SW 1271 (cell line): Measurements from ENCODE around the gene TENM4.
"Not testable (repeated sequence)": the region's sequence is repeated elsewhere in the genome, so short reads cannot be mapped to it uniquely, and the experiment has no call there.

Source experiments
- DNase-seq, 2 experiments: peaks; one replicate each; lab custom pipeline; 2025; lab: John Stamatoyannopoulos, UW

TENM4 gene

DNA sequence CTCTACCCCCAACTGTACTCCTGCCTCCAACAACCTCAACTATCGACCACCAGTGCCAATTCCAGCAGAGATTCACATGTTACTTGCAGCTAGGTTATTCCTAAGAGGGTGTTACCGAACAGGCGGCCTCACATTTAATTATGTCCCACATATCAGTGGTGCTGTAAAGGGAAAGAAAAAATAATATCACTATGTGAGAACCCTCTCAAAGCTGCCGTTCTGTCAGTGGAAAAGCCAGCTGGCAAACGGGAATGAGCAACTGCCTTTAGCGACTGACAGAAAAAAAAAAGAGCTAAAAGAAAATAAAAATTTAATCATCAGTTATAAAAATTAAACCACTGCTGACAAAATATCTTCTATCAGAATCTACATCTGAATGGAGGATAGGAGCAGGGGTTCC is 595.3 kb downstream of the TENM4 start:
- no peak for DNase-seq

DNA sequence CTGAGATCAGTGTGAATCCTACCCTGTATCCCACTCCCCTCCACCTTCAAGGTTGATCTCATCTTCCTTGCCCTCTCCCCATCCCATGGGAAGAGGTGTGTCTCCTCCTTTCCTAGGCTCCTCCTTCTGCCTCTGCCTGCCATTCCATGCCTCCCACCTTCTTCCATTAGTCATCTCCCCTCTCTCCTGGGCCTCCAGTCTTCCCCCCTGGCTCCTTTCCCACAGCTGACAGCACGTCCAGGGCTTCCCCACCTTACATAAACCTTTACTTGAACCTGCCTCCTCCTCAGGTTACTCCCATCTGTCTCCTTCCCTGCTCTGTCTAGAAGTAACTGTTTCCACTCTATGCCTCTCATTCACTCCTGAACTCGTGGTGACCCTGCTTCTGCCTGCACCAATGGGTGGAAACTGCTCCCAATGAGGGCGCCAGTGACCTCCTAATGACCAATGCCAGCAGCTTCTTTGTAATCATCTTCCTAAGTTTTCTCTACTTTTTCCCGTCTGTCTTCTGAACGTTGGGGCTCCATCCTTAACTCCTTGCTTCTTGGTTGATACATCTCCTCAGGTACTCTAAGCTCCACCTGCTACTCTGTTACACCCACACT is 599.3 kb downstream of the TENM4 start:
- DNase-seq, result no peak

DNA sequence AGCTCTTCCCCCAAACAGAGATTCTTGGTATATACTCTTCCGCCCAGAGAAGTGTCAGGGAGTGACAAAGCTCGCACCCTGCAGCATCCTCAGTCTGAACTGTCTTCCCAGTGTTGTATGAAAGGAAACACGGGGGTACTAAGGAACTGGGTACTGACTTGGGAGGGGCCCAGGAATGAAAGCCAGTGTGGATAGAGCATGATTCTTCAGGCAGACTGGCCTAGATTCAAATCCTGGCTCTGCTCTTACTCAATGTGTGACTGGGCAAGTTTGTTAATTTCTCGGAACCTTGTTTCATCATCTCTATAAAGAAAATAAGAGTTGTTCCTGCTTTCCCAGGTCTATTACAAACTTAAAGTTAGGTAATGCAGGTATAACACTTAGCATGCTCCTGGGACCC is 600.2 kb downstream of the TENM4 start:
- DNase-seq, result no peak

DNA sequence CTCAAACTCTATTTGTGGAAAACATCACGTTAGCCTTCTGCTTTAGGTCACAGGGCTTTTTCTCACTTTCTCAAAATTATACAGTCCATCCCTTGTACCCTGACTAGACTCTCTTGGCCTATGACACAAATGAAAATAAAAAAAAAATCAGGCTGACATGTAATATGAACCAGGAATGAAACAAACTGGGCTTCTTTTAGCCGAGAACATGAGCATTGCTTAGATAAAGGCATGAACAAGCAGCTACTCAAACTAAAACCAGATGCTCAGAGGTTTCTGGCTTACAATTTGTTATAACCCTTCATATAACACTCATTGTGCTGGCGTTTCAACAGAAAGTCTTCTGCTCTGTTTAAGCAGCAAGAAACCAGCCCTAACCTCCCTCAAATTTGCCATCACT is 600.6 kb downstream of the TENM4 start:
- DNase-seq, result no peak

DNA sequence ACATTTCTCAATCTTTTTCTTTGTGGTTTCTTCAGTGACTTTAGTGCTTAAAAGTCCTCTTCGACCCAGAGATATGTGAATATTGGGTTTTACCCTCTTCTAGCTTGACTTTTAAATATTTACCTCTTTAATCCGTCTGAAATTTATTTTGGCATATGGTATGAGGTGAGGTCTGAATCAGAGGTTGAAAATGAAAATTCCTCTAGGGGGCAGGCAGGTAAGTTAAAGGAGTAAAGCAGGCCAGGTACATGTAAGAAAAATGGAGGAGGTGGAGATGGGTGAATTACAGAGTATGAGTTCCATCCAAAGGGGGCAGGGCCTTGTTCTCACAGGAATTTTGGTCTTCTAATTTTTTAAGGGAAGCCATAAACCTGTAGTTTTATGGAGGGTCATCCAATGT is 602.4 kb downstream of the TENM4 start:
- DNase-seq, result no peak

DNA sequence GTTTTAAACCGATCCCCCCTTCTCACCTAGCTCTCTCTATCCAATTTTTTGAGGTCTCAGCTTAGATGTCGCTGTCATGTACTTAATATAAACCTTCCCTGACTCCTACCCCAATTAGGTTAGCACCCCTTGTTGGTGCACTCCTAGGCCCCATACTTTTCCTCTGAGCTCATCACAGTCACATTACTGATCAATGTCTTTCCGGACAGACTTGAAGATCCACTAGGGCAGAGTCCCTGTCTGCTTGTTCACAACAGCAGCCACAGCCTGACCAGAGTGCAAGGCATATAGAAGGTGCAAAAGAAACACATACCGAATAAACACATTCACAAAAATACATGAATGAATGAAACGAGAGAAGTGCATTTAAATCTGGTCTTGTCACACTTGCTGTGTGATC is 605.2 kb downstream of the TENM4 start:
- no peak for DNase-seq

DNA sequence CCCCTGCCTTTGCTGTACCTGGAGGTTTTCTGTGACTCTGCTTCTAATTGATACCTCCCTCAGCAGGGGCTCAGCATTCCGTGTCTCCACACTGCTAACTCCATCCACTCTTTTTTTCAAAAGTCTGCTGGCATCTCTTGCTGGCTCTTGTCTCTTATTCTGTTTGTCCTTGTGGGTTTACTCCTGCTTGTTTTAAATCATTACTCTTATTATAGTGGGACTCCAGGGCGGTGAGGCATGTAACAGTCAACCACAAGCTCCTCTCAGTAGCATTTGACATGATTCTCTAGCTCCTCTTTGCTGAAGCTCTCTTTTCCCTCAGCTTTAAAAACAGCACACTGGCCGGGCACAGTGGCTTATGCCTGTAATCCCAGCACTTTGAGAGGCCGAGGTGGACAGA is 605.9 kb downstream of the TENM4 start:
- no peak for DNase-seq

DNA sequence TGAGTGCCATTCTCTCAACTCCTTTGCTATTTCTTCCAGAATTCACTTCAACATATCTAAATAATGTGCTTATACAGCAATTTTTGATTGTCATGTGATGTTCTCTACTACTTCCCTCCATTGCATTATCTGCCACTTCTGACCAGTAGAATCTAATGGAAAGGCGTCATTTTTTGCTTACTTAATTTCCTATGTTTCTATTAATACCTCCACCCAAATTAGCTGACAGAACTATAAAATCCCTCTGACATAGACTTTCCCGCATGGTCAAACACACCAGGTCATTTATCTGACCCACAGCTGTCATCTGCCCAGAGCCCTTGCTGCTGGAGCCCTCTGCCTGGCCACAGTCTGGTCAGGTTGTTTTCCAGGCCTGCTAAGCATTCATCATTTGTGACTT is 607.6 kb downstream of the TENM4 start:
- DNase-seq, result no peak

DNA sequence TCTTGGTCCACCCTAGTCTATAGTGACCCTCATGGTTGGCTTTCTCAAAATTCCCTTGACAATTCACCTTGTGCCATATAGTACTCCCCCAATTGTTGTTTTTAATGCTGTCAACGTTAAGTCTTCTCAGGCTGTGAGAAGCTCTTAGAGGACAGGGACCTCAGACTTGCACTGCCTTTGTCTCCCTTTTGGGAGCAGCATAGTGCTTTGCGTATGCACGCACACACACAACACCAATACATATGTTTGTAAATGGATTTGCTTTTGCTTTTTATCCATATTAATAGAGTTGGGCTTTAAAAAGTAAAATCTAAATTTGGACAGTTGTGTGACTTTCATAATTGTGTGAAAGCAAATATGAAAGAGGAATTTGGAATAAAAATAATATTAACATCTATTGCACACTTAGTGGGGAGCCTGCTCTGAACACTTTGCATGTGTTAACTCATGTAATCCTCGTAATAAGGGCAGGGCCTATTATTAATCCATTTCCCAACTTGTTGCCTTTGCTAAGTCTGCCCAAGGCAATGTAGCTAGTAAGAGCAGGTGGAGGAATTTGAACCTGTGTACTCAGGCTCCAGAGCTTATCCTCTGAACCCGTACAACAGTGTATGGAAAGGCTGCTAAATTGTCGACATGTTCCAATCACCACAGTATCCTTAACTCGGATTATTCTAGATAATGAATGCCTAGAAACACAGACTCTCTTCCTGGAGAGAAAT is 608.4 kb downstream of the TENM4 start:
- no peak for DNase-seq

DNA sequence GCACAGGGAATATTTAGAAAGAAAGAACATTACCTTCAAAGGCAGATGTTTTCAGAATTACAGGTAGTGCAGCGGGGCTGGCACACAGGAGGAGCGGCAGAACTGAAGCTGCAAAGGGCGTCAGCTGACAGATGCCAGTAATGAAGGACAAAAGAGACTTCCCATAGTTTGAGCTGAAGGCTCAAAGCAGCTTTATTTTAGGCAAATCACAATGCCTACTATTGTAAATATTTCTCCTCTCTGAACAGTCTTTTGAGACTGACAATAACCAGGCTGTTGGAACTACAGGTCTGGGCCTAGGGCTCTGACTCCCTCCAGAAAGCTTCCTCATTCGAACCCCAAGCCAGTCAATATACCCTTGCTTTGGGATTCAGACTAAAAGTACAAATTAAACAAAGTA is 609.3 kb downstream of the TENM4 start:
- no peak for DNase-seq

DNA sequence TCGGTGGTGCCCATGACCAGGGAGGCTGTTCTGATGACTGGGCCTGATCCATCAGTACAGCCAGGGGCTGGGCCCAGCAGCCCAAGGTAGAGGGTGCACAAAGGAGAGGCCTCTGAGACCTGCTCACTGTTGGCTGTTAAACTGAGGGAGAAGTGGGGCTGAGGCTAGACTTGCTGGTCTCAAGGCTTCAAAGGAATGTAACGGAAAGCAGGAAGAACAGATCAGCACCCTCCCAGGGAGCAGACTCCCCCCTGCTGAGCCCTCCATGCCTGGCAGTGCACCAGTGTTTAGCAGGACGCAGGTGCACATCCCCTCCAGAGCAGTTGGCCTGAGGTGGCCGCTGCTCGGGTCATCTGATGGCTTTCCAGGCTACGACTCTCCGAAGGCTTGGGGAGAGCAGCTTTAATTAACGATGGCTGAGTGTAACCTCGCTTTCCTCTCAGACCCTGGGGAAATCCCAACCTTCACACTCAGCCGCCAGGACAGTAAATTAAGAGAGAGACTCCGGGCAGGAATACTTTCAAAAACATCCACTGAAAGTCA is 610.5 kb downstream of the TENM4 start:
- DNase-seq, result no peak

DNA sequence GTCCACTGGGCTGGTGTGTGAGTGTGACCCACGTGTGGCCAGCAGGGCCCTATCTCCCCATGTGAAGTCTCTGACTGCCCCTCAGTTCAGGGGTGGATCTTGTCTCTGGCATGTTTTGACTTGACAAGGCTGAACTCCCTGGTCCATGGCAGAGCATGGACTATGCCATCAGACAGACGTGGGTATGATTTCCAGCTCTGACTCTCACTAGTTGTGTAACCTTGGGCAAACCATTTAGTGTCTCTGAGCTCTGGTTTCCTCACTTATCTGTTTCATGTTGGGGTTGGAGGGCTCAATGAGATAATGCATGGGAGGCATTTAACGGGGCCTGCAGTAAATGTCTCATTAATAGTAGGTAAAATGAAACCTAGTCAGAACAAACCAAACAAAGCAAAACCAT is 611.7 kb downstream of the TENM4 start:
- no peak for DNase-seq

DNA sequence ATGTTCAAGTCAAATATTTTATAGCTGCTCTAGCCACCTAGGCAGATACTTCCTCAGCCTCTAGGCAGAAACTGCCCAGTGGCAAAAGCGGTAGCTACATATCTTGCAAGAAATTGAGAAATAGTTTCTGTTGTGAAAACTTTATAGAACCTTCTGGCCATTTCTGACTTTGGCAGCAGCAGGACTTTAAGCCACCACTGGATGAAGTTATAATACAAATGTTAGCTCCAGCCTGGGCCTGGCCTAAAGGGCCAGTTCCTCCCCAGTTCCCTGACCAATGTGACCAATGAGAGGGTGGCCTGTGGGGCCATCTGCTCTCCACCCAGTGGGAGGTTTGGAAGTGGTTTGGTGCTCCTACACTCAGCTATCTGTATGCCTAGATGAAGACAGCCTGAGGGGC is 612.2 kb downstream of the TENM4 start:
- DNase-seq, result no peak

DNA sequence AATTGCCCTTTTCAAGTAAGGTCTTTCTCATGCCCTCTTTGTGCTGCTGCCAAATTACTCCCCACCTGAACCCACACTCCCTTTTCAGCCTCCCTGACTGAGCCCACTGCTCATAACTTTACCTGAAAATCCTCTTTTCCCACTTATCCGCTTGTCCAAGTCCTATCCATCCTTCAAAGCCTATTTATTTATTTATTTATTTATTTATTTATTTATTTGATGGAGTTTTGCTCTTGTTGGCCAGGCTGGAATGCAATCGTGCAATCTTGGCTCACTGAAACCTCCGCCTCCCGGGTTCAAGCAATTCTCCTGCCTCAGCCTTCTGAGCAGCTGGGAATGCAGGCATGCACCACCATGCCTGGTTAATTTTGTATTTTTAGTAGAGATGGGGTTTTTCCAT is 613.5 kb downstream of the TENM4 start:
- not testable (repeated sequence) for DNase-seq

DNA sequence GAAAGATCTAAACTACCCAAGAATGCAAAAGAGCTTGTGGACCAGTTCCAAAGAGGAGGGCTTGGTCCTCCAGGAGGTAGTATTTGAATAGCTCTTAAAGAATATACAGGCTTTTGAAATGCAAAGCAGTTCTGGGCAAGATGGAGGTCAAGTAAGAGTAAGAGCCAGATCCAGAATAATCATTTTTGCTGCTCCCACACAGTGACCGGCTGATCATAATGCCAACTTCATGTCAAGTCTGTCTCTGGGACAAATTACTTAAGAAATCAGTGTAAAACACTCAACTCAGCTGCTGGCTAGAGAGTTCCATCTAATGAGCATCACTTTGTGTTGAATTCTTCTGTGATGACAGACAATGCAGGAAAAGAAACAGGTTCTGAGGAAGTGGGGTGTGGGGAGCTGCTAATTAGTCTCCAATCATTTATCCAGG is 615.2 kb downstream of the TENM4 start:
- no peak for DNase-seq

DNA sequence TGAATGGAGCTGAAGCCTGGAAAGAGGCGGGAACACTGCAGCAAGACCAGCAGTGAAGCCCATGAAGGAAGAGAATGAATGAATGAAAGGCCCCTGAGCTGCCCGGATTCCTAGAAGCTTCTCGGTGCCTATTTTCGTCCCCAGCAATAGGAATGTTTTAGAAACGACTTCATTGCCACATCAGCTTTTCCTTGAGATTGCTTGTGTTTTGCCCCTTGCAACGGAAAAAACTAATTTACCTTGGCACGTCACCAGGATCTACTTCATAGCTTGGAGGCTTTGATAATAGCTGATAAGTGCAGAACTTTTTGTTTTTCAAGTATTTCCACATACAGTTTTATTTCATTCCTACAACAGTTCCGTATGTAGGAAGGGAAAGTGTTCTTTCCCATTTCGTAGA is 617.2 kb downstream of the TENM4 start:
- no peak for DNase-seq

DNA sequence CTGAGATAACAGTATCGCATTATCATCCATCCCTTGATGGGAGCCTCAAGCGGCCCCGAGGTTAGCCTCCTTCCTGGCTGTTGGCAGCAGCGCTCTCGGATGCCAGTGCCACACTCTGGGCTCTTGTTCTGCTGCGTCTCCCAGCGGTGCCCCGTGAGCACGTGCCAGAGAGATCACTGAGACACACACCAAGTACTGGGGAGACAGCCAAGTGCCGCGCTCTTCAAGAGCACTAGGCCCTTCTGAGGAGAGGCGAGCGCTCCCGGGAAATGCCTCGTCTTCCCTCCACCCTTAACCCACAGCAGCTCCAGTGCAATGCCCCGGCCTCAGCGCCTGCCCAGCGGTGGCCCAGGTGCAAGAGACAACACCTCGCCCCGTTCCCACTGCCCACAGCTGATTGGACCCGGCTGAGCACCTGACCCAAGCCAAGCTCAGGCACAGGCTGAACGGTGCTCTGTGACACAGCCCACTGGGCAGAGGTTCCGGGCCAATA is 617.9 kb downstream of the TENM4 start:
- no peak for DNase-seq

DNA sequence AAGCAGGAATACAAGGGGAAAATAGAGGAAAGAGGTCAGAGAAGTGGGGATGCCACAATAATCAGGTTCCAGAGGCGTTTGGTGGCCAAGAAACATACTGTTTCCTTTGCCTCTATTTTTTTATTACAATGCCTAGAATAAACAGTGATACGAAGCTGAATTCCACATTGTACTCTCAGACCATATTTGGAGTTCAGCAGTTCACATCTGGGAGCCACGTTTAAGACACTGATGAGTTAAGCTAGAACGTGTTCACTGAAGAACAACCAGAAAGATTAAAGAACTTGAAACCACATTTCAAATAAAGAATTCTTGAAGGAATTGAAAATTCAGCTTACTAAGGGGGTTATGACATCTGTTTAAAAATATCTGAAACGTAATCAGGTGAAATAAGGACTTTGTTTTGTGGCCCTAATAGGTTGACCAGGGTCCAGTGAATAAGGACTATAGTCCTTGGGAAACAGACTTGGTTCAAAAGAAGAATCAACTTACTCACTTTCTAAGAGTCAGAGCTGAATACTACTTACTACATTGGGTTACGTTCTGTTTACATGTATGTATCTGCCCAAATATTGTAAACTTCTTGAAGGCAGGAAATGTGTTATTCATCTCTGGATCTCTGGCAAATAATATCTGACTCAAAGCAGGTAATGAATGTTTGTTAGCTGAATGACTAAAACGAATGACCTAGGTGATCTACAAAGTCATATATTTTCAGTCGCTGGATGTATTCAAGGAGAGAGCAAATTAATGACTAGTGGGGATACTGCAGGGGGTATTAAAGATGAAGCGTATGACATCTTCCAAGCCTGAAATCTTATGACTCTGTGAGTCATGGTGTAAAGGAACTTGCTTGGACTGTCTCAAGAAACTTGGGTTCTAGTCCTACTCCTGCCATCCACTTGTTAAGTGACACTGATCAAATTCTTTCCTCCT is 619.2 kb downstream of the TENM4 start:
- DNase-seq, result no peak

DNA sequence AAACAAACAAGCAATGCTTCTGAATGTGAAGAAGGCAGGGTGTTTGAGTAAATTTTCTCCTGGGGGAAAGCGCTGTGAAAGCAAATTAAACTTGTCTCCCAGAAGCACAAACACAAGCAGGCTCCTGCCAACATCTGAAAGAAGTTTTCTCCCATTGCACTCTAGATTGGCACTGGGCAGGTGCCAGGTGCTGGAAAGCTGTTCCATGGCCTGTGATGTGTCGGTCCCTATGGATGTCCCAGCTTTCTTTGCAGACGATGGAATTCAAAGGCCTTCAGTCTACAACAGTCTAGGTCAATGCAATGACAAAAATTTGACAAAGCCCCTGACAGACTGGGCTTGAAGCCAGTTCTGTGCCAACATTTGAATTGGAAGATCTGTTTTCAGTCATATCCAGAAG is 620.1 kb downstream of the TENM4 start:
- no peak for DNase-seq

DNA sequence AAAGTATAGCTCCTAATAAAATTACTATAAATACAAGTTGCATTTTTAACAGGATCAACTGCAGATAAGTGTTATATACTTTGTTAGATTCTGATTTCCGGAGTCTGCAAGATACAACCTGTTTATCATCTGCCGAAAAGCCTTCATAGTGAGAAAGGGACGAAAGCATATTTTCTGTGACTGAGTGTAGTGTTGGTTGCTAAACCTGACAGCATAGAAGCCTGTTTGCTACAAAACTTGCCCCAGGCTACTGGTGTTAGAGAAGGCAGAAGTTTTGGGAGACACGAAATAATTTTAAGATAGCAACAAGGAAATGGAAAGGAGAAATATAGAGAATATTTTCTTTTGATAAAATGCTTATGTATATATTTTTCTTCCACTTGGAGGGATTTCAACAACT is 622.6 kb downstream of the TENM4 start:
- DNase-seq, result no peak

DNA sequence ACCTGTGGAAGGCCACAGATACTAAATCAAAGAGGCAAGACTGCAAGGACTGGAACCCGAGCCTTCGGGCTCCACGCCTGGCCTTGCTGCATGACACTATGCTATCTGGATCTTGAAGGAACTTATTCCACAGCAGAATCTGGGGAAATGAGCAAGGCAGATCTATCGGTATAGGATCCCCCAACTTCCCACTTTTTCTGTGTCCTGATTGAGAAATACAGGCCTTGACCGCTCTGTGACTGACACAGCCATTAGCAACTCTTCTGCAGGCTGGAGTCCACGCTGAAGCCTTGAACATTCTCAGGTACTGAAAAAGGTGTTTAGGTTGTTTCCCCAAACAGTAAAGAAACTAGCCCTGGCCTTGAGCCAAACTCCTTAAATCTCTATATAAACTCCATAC is 625.0 kb downstream of the TENM4 start:
- no peak for DNase-seq

DNA sequence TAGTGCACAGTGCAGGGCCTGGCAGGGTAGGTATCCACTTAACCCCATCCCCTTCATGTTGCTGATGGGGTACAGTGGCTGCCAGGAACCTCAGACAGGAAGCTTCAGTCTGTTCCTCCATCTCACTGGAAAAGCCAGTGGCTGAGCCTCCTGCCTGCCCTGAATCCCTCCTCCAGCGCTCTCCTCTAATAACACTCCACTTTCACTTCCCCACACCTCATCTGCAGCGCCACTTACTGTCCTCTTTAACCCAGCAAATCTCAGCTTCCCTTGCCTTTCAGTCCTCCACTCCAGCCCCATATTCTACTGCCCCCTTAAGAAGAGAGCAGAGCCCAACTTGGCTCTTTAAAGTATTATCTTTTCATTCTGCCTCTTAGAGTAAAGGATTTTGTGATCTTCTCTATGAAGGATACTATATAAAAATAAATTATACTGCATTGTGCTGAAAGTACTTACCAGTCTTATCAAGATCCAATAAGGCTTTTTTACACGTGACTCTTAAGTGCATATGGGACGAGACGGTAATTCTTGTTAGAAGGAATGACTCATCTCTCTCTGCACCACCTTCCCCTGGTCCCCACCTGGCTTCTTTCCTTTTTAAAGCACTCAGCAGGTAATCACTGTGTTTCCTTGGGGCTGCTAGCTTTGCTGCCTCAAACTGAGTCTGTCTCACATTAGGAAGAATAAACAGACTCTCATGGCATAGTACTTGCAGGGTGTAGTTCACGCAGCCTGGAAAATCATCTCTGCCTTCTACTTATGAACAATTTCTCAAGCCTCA is 628.1 kb downstream of the TENM4 start:
- DNase-seq, result no peak
